ENCODE results near the gene FAM120B. TPM values are rescaled to one million over a fixed set of nuclear protein-coding genes. Genes with fewer than 3 reads are reported as not detected.

FAM120B gene
- total RNA-seq, 3 donors from 2014 or later (not counting 1 experiment from before 2014, with no cell fraction given) = 37.8 to 55.6 (median 39.9) TPM

DNA sequence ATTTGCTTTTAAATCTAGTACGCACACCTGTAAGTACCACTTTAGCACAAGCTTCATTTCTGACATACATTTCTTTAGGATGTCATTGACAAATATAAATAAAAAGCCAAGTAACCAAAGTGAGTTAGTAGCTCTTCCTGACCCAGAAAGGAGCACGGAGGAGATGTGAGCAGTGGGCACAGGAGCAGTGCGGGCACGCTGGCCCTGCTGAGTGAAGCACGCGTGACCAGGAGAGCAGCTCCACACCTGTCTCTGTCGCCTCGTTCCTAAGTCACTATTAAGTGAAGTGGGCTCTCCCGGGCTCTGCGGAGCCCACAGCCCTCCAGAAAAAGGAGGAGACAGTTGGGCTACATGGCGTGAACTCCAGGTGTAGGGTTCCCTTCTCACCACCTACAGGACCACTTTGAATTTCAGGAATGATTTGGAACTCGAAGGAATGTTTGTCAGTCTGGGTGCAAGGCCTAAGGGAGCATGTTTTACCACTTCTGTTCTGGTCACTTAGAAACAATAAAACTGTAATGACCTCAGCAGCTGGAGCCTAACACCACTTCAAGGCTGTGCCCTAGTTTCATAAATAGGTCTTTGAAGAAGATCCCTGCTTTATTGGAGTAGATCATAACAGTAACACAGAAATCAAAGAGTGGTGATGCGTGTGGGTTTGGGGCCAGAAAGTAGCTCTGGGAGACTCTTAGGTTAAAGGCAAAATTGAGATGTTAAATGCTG is 95.9 kb downstream of the FAM120B start:
- Mint-ChIP-seq H3K27ac (peak overlapping the region; percentile 82), H3K36me3 (no peaks in the 10 kb centered on the region), H3K9me3 (peaks cover 0 to 2% of the 10 kb centered on the region in 2 donors), H3K4me3 (no peak overlapping the region), H3K4me1 (peaks cover 57 to 80% of the 10 kb centered on the region in 2 donors), H3K27me3 (ENCODE audit: low read depth in 2 of 2) (no peaks in the 10 kb centered on the region)
- TF ChIP-seq, protein P1, sequence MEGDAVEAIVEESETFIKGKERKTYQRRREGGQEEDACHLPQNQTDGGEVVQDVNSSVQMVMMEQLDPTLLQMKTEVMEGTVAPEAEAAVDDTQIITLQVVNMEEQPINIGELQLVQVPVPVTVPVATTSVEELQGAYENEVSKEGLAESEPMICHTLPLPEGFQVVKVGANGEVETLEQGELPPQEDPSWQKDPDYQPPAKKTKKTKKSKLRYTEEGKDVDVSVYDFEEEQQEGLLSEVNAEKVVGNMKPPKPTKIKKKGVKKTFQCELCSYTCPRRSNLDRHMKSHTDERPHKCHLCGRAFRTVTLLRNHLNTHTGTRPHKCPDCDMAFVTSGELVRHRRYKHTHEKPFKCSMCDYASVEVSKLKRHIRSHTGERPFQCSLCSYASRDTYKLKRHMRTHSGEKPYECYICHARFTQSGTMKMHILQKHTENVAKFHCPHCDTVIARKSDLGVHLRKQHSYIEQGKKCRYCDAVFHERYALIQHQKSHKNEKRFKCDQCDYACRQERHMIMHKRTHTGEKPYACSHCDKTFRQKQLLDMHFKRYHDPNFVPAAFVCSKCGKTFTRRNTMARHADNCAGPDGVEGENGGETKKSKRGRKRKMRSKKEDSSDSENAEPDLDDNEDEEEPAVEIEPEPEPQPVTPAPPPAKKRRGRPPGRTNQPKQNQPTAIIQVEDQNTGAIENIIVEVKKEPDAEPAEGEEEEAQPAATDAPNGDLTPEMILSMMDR (IDR thresholded peaks at IDR 0.05) = no peak
- Histone ChIP-seq H3K4me3 (ENCODE audit: low read length) (no peak overlapping the region), H3K36me3 (ENCODE audit: control insufficient read depth, insufficient read depth, low read length) (peaks cover 31% of the 10 kb centered on the region), H3K27me3 (ENCODE audit: control insufficient read depth, insufficient read depth, low read length) (no peaks in the 10 kb centered on the region), H3K4me1 (ENCODE audit: control insufficient read depth, insufficient read depth, low read length) (peaks cover 31% of the 10 kb centered on the region), H3K27ac (ENCODE audit: low read length) (no peak overlapping the region), H3K9me3 (ENCODE audit: control insufficient read depth, insufficient read depth, low read length) (no peaks in the 10 kb centered on the region)
- intact Hi-C loops (cut with micrococcal nuclease) = no loop called here
- no peak for DNase-seq
- no peak for ATAC-seq
- WGBS (ENCODE audit: insufficient coverage) = 94% methylated on average over 13 of the region's 13 CpGs

DNA sequence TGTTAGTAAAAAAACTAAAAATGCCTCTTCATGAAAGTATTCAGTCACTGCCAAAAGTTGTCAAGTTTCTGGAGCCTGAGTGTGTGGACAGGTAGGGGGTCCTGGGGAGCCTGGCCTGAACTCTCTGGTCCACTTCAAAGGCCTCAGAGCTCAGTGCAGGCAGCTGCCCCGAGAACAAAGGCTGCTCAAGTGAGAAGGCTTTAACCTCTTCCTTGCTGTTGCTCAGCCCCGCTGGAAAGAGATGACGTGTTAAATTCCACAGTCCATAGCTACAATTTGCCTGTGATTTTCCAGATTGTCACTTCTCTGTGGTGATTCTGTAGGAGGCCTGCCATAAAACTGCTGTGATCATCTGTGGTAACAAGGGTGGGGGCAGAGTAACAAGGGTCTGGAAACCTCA is 96.9 kb downstream of the FAM120B start:
- peak in 1 of 3 donors; percentile 17 for ATAC-seq
- 65% methylated on average over 3 of the region's 3 CpGs for WGBS (ENCODE audit: insufficient coverage)
- Mint-ChIP-seq H3K9me3 (peaks cover 0 to 2% of the 10 kb centered on the region in 2 donors), H3K36me3 (no peaks in the 10 kb centered on the region), H3K27ac (peak overlapping the region; percentile 82), H3K4me1 (peaks cover 67 to 84% of the 10 kb centered on the region in 2 donors), H3K27me3 (ENCODE audit: low read depth in 2 of 2) (no peaks in the 10 kb centered on the region), H3K4me3 (peak overlapping the region; percentile 58)
- Histone ChIP-seq H3K4me1 (ENCODE audit: control insufficient read depth, insufficient read depth, low read length) (peaks cover 25% of the 10 kb centered on the region), H3K27ac (ENCODE audit: low read length) (peak overlapping the region; percentile 13), H3K27me3 (ENCODE audit: control insufficient read depth, insufficient read depth, low read length) (no peaks in the 10 kb centered on the region), H3K9me3 (ENCODE audit: control insufficient read depth, insufficient read depth, low read length) (no peaks in the 10 kb centered on the region), H3K4me3 (ENCODE audit: low read length) (no peak overlapping the region), H3K36me3 (ENCODE audit: control insufficient read depth, insufficient read depth, low read length) (peaks cover 27% of the 10 kb centered on the region)
- TF ChIP-seq, protein P1 (IDR thresholded peaks at IDR 0.05) = no peak
- no peak for DNase-seq
- intact Hi-C loops (cut with micrococcal nuclease) = no loop called here

DNA sequence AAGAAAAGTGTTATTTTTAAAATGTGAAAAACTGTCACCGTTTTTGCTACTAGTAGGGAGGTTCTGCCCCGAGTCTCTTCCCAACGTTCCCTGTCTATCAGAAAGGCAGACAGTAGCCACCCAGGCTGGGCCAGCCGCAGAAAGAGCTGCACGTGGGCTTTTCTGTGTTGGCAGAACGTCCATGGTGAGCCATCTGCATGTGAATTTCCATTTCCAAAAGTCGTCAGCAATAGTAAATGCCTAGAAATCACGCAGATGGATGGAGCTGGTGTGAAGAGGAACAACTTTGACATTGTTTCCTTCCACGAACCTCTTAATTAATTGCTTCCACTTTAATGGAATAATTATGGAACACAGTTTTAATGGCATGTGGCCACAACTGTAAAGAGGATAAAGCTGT is 97.5 kb downstream of the FAM120B start:
- WGBS (ENCODE audit: insufficient coverage) = 86% methylated on average over 9 of the region's 9 CpGs
- Histone ChIP-seq H3K9me3 (ENCODE audit: control insufficient read depth, insufficient read depth, low read length) (no peaks in the 10 kb centered on the region), H3K27me3 (ENCODE audit: control insufficient read depth, insufficient read depth, low read length) (no peaks in the 10 kb centered on the region), H3K4me1 (ENCODE audit: control insufficient read depth, insufficient read depth, low read length) (peaks cover 25% of the 10 kb centered on the region), H3K36me3 (ENCODE audit: control insufficient read depth, insufficient read depth, low read length) (peaks cover 23% of the 10 kb centered on the region), H3K27ac (ENCODE audit: low read length) (no peak overlapping the region), H3K4me3 (ENCODE audit: low read length) (no peak overlapping the region)
- Mint-ChIP-seq H3K36me3 (no peaks in the 10 kb centered on the region), H3K4me1 (peaks cover 72 to 83% of the 10 kb centered on the region in 2 donors), H3K27ac (peak overlapping the region; percentile 82), H3K4me3 (no peak overlapping the region), H3K27me3 (ENCODE audit: low read depth in 2 of 2) (no peaks in the 10 kb centered on the region), H3K9me3 (peaks cover 0 to under 1% of the 10 kb centered on the region in 2 donors)
- no peak for ATAC-seq
- TF ChIP-seq, protein P1 (IDR thresholded peaks at IDR 0.05) = no peak
- DNase-seq = no peak
- intact Hi-C loops (cut with micrococcal nuclease) = no loop called here

All from natural killer cell (primary cell).